Glomerular endothelial cell (primary cell): ENCODE measurements around the gene HOXA13. TPM values are rescaled to one million over a fixed set of nuclear protein-coding genes. Genes with fewer than 3 reads are reported as not detected.

Experiments used
- DNase-seq: peaks from one replicate; pipeline ENCODE4 v3.0.0-alpha.2; 2011; ENCODE audit warnings: low read depth, low spot score; ENCODE audit errors: extremely low read depth
- total RNA-seq: library from RNA; depleted of rRNA; stranded (reverse); fragments of >200 nt; gene quantifications from 2 replicates; pipeline ENCODE4 v1.2.3, GENCODE V29; 2015

HOXA13 gene
- total RNA-seq, 1 donor from 2014 or later: not detected

GRCh38 chr7:27237735-27238334 is 37.9 kb upstream of the HOXA13 start:
- no peak for DNase-seq

GRCh38 chr7:27235387-27236311 is 35.8 kb upstream of the HOXA13 start:
- DNase-seq: no peak

- no peak for DNase-seq
Observed at GRCh38 chr7:27229448-27229847, 29.6 kb upstream of the HOXA13 start.

- DNase-seq: no peak
Observed at GRCh38 chr7:27224983-27225934, 25.4 kb upstream of the HOXA13 start.

- no peak for DNase-seq
Observed at GRCh38 chr7:27223941-27224575, 24.2 kb upstream of the HOXA13 start.

GRCh38 chr7:27221201-27221797 is 21.4 kb upstream of the HOXA13 start:
- DNase-seq: no peak

- DNase-seq: no peak
Observed at GRCh38 chr7:27220440-27220955, 20.6 kb upstream of the HOXA13 start.

- no peak for DNase-seq
Observed at GRCh38 chr7:27219821-27220220, 19.9 kb upstream of the HOXA13 start.

GRCh38 chr7:27217951-27218350 is 18.1 kb upstream of the HOXA13 start:
- no peak for DNase-seq

- no peak for DNase-seq
Observed at GRCh38 chr7:27215356-27215755, 15.5 kb upstream of the HOXA13 start.

GRCh38 chr7:27214239-27214950 is 14.5 kb upstream of the HOXA13 start:
- no peak for DNase-seq

- DNase-seq: no peak
Observed at GRCh38 chr7:27213433-27214238, 13.7 kb upstream of the HOXA13 start.

GRCh38 chr7:27212497-27213432 is 12.9 kb upstream of the HOXA13 start:
- DNase-seq: no peak

- no peak for DNase-seq
Observed at GRCh38 chr7:27211764-27212204, 11.9 kb upstream of the HOXA13 start.

GRCh38 chr7:27211084-27211446 is 11.2 kb upstream of the HOXA13 start:
- no peak for DNase-seq

GRCh38 chr7:27210441-27211083 is 10.7 kb upstream of the HOXA13 start:
- no peak for DNase-seq

- no peak for DNase-seq
Observed at GRCh38 chr7:27209933-27210440, 10.1 kb upstream of the HOXA13 start.
